ENCODE results near the gene A2M. TPM values are rescaled to one million over a fixed set of nuclear protein-coding genes. Genes with fewer than 3 reads are reported as not detected.

A2M gene
- total and polyA plus RNA-seq, 2 of the 8 experiments (the other 6 are each of a cell fraction or from before 2014, with no cell fraction given): 0.15 TPM; not detected in 1

DNA sequence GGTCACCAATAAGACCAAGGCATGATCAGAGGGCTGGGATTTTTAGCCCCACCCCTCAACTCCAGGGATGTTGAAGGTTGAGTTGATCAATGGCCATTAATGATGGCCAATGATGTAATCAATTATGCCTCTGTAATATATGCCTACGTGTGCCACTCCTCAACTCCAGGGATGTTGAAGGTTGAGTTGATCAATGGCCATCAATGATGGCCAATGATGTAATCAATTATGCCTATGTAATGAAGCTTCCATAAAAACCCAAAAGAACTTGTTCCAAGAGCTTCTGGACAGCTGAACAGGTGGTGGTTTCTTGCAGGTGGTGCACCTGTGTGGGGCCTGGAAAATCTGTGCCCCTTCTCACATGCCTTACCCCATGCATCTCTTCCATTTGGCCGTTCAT lies 93.1 kb downstream of the A2M start:
- 85% methylated on average over 2 of the region's 2 CpGs; no CpG with 5 or more reads in 1 of the 2 experiments for WGBS, 2 experiments (ENCODE audit: extremely low coverage in 1 of 2, insufficient coverage in 1 of 2, insufficient read length in 1 of 2, insufficient replicate concordance in 2 of 2, low coverage in 1 of 2, low lambda C conversion rate in 2 of 2, missing lambda C conversion rate in 1 of 2)
- Histone ChIP-seq H3K27ac (ENCODE audit: low read depth, low read length) (no peak overlapping the region), H3K4me3 (ENCODE audit: extremely low read depth in 1 of 4, insufficient read depth in 2 of 4, low read depth in 3 of 4, low read length in 4 of 4) (no peak overlapping the region), H3K4me2 (ENCODE audit: insufficient read depth in 1 of 2, low read depth in 2 of 2, low read length in 2 of 2) (no peak overlapping the region), H4K20me1 (replicated peaks in 1 of 2; ENCODE audit: control insufficient read depth in 1 of 2, insufficient read depth in 2 of 2, low read length in 2 of 2) (no peaks in the 10 kb centered on the region), H2AK5ac (ENCODE audit: low read depth, low read length) (no peak overlapping the region), H2BK12ac (ENCODE audit: low read depth, low read length) (no peak overlapping the region), H3K9me3 (ENCODE audit: insufficient read depth in 2 of 2, low read depth in 1 of 2, low read length in 1 of 2) (no peaks in the 10 kb centered on the region), H2BK5ac (ENCODE audit: low read depth, low read length) (no peak overlapping the region), H2BK120ac (replicated peaks; ENCODE audit: low read depth, low read length) (no peak overlapping the region), H3K36me3 (ENCODE audit: control insufficient read depth in 2 of 4, insufficient read depth in 4 of 4, low read length in 3 of 4) (no peaks in the 10 kb centered on the region), H2BK20ac (ENCODE audit: low read length) (no peak overlapping the region), H4K91ac (replicated peaks; ENCODE audit: insufficient read length, low read length) (no peak overlapping the region), H3K56ac (replicated peaks; ENCODE audit: insufficient read length, low read depth, low read length) (no peak overlapping the region), H4K5ac (ENCODE audit: insufficient read length, low read depth, low read length) (no peak overlapping the region), H3K23me2 (ENCODE audit: low read depth, low read length) (no peaks in the 10 kb centered on the region), H3K18ac (ENCODE audit: extremely low read depth, low read length) (no peak overlapping the region), H4K8ac (ENCODE audit: extremely low read depth, insufficient read depth, low read length) (no peak overlapping the region), H3K23ac (ENCODE audit: insufficient read length) (no peak overlapping the region), H2AFZ (ENCODE audit: low read length) (no peak overlapping the region), H3K79me2 (ENCODE audit: control insufficient read depth in 1 of 2, insufficient read depth in 2 of 2, low read length in 2 of 2) (no peaks in the 10 kb centered on the region), H3K4me1 (replicated peaks in 1 of 4; ENCODE audit: control insufficient read depth in 3 of 4, insufficient read depth in 4 of 4, low read length in 3 of 4) (no peaks in the 10 kb centered on the region), H3K9ac (replicated peaks in 1 of 4; ENCODE audit: extremely low read depth in 1 of 4, low read depth in 3 of 4, low read length in 3 of 4) (no peak overlapping the region), H3K4ac (replicated peaks; ENCODE audit: insufficient read length, low read depth, low read length) (no peak overlapping the region), H3K14ac (ENCODE audit: insufficient read length) (no peak overlapping the region), H3K79me1 (ENCODE audit: low read depth, low read length) (no peaks in the 10 kb centered on the region), H3K27me3 (replicated peaks in 1 of 4; ENCODE audit: control insufficient read depth in 3 of 4, extremely low read depth in 1 of 4, insufficient read depth in 3 of 4, low read length in 3 of 4) (no peaks in the 10 kb centered on the region), H2BK15ac (ENCODE audit: low read length) (no peak overlapping the region)
- ChIA-PET POLR2A (ENCODE audit: partially characterized antibody) (no interaction called here), CTCF (ENCODE audit: partially characterized antibody) (interaction anchor here (0.9 to 2.0 kb wide), 4 partner anchors 8 to 27 kb away, joined by 3 to 8 read pairs (median 6); no protein-coding TSS in a partner anchor)
- DNase-seq (ENCODE audit: low read depth in 1 of 2, low spot score in 2 of 2): no peak
- FAIRE-seq: no peak
- TF ChIP-seq, protein P1, sequence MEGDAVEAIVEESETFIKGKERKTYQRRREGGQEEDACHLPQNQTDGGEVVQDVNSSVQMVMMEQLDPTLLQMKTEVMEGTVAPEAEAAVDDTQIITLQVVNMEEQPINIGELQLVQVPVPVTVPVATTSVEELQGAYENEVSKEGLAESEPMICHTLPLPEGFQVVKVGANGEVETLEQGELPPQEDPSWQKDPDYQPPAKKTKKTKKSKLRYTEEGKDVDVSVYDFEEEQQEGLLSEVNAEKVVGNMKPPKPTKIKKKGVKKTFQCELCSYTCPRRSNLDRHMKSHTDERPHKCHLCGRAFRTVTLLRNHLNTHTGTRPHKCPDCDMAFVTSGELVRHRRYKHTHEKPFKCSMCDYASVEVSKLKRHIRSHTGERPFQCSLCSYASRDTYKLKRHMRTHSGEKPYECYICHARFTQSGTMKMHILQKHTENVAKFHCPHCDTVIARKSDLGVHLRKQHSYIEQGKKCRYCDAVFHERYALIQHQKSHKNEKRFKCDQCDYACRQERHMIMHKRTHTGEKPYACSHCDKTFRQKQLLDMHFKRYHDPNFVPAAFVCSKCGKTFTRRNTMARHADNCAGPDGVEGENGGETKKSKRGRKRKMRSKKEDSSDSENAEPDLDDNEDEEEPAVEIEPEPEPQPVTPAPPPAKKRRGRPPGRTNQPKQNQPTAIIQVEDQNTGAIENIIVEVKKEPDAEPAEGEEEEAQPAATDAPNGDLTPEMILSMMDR (IDR thresholded peaks at IDR 0.05; ENCODE audit: control extremely low read depth in 1 of 3, insufficient read depth in 1 of 3, low read depth in 1 of 3, low read length in 3 of 3): no peak
- TF ChIP-seq ZNF274 (IDR thresholded peaks at IDR 0.05; ENCODE audit: borderline replicate concordance, extremely low read depth, low read length): no peak
- TF ChIP-seq CREB1 (IDR thresholded peaks at IDR 0.05): no peak
- TF ChIP-seq, protein P2, sequence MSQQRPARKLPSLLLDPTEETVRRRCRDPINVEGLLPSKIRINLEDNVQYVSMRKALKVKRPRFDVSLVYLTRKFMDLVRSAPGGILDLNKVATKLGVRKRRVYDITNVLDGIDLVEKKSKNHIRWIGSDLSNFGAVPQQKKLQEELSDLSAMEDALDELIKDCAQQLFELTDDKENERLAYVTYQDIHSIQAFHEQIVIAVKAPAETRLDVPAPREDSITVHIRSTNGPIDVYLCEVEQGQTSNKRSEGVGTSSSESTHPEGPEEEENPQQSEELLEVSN (IDR thresholded peaks at IDR 0.05): no peak
- TF ChIP-seq RNF2 (IDR thresholded peaks at IDR 0.05; ENCODE audit: borderline replicate concordance, low read depth, low read length, missing control alignments, poor library complexity, severe bottlenecking): no peak
- TF ChIP-seq RFX5 (IDR thresholded peaks at IDR 0.05; ENCODE audit: borderline replicate concordance, low read depth, low read length): no peak
- TF ChIP-seq RBBP5 (IDR thresholded peaks at IDR 0.05; ENCODE audit: borderline replicate concordance, low read depth, low read length): no peak
- no peak for TF ChIP-seq EZH2 (IDR thresholded peaks at IDR 0.05; ENCODE audit: low read depth, low read length, severe bottlenecking)
- no peak for TF ChIP-seq SRF (IDR thresholded peaks at IDR 0.05; ENCODE audit: low read depth, low read length)
- no peak for TF ChIP-seq BCL11A (IDR thresholded peaks at IDR 0.05; ENCODE audit: low read depth in 2 of 2, low read length in 2 of 2)
- TF ChIP-seq GABPA (IDR thresholded peaks at IDR 0.05; ENCODE audit: borderline replicate concordance, insufficient read depth, low read length): no peak

All from H1 (cell line).